T47D (cell line): ENCODE measurements around the gene NDST4.

ENCODE experiments used
- DNase-seq, 2 experiments: peaks; one replicate each; pipeline versions ENCODE4 v3.0.0 to v3.0.0-alpha.2; 2011 to 2012; ENCODE audit warnings: low read depth in 1 of 2, low spot score in 1 of 2
- JUND ChIP-seq: IDR thresholded peaks from 2 replicates; pipeline ENCODE4 v1.6.1; 2012; ENCODE audit warnings: low read depth
- in situ Hi-C: cut with HindIII; loops from 2 replicates; pipeline ENCODE4 v1.10.0; 2016; ENCODE audit warnings: low sequenced_read_pairs, low pct_unique_long_range_greater_than_20kb

NDST4 gene

DNA sequence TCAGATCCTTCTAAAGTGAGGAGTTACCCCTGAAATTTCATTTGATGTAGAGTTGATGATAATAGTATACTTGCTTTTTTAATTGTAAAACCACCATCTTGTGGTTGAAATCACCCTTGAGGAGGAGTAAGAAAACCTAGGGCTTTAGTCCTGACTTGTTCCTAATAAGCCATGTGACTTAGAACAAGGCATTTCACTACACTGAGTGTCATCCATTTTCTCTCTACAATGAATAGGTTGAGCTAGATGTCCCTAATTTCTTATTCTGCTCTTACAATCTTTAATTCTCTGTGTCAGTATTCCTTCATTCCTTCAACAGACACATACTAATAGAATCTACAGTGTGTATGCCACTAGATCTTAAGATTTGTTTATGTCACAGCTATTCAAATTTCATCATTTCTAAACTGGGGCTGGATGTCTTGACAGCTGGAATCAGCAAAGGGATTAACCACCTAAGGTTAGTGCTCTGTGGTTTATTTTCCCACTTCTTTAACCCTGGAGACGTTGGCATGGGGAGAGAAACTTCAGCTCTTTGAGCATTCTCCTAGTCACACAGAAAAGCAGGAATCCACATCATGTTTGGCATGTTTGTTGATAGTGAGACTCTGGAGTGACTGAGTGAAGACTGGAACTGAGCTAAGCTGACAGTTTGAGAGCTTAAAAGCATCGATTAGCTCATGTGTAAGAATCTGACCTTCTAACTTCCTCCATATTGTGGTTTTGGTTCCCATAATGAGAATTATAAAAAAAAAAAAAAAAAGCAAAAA, 246.3 kb downstream of the NDST4 start:
- in situ Hi-C loops = no loop called here
- DNase-seq = no peak

DNA sequence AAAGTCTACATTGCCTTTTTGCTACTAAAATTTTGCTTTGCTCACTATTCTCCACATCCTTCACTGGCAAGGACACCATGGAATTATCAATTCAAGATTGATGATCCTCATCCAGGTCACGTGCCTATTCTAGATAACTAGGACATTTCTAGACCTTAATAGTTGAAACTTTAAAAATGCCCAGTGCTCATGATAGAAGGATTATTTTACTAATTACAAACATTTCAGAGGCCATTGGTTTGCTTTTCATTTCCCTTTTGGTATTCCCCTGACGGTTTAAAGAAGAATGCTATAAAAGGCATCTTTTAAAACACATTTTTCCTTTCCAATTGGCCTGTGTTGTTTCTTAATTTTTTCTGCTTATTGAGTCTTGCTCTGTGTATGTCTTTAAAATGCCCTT, 249.4 kb downstream of the NDST4 start:
- in situ Hi-C loops = no loop called here
- DNase-seq = no peak
- TF ChIP-seq JUND = no peak

More for the DNA sequence above, 246.3 kb downstream of the NDST4 start:
- no peak for TF ChIP-seq JUND

DNA sequence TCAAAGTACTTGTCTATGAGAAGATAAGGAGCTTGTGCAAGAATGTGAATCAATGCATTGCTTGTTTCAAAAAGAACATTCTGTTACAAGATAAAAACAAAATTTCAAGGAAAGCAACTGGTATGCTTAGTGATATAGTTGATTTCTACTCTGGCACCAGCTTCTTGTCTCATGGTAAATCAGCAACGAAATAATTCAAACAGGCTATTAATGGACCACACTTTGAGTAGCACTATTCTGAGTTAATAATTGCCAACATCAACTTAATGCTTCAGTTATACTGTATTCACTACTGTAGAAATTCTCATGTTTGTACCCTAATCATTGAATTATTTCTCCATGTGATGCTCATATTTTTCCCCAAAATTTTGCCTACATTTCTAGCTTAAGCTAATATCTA, 252.6 kb downstream of the NDST4 start:
- in situ Hi-C loops = no loop called here

DNA sequence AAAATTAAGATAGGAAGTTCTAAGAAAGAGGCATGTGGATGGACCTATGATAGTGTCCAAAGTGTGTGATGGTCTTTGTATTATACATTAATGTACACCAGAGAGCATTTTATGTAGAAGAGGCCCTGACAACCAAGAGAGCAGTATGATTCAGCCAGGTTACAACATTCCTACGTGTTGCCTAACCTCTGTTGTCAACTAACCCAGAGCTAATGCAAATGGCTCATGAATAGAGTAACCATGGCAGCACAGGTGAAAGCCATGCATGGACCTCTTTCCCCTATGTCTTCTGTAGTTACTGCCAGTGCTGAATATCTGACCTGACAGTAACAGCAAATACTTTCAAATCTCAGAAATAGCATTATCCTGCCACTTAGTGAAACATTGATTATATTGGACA, 255.6 kb downstream of the NDST4 start:
- DNase-seq = no peak
- in situ Hi-C loops = no loop called here
- no peak for TF ChIP-seq JUND

More for the DNA sequence above, 252.6 kb downstream of the NDST4 start:
- no peak for TF ChIP-seq JUND
- no peak for DNase-seq

DNA sequence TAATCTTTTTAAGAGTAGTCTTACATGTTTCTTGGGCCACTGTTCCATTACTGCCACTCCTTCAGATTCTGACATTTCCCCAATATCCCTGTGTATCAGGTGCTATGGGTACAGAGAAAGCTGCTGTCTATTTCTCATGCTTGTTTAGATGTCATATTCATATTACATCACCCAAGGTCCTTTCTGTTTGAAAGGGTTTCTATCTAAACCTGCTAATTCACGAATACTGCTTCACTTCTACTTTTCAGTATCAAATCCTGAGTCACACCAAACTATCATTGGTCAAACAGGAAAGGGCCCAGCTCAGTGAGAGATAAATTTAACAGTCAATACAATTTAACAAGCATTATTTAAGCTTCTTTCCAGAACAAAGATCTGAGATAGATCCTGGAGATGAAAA, 273.4 kb downstream of the NDST4 start:
- in situ Hi-C loops = no loop called here
- TF ChIP-seq JUND = no peak
- no peak for DNase-seq

DNA sequence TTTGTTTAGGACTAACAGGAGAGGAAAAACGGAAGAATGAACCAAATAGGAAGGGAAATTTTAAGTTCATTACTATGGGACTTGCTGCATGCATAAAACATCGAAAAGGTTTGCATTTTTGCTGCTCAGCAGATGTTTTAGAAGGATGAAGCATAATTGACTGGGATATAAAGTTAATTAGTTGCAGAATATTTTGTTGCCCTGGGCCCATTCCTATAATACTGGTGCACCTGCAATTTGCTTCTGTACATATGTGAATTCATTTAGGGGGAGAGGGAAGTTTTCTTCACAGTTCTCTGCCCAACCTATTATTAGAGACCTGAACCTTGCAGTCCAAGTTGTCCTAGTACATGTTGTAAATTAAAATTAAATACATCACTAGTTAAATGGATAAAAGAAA, 282.8 kb downstream of the NDST4 start:
- no peak for DNase-seq
- in situ Hi-C loops = no loop called here
- TF ChIP-seq JUND = no peak

DNA sequence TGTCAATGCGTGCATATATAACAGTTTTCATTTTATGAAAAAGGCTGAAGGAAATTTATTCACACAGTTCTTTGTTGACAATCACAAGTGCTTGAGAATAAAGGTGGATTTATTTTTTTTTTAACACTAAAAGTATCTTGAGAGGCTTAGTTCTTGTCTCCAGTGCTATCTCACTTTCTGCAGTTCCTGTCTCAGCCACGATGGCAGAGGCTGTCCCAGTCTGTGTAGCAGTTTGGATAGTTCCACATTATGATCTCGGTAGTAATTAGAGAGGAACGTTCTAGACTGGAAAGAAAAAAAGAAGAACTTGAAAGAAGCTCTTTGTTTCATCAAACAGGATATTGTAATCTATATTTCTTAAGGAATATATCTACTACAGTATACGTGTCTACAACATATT, 285.8 kb downstream of the NDST4 start:
- in situ Hi-C loops = no loop called here
- DNase-seq = no peak

DNA sequence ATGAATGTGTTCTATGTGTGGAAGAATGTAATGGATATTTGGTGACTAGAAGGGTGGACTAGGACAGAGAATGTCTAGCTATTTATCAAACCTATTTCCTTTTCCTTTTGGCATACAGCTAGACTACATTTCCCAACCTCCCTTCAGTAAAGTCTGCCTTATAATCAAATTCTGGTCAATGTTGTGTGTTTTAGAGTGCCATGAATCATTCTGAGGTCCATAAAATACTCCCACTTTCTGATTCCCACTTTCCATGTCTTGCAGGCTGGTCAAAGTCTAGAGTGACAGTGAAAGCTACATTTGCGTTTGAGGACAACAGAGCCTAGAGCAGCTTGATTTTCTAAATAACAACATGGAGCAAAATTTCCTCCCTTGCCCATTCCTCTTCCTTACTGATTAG, 297.7 kb downstream of the NDST4 start:
- no peak for TF ChIP-seq JUND
- in situ Hi-C loops = no loop called here
- DNase-seq = no peak

More for the DNA sequence above, 285.8 kb downstream of the NDST4 start:
- no peak for TF ChIP-seq JUND

DNA sequence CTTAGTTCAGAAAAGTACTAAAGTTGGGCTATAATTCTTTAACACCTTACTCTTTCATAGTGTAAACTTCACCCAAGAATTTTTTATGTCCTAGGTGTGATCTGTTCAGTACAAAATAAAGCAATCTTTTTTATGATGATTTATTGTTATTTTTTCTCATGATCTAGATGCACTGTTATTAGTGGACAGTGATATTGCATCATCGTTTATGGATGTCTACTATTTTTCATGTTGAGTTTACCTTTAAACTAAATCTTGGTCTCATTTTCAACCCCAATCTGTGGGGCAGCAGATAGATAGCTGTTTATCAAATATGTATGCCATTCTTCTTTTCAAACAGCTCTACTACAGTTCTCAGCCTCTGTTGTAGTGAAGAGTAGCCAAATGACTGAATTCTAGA, 299.5 kb downstream of the NDST4 start:
- no peak for DNase-seq
- in situ Hi-C loops = no loop called here
- no peak for TF ChIP-seq JUND

DNA sequence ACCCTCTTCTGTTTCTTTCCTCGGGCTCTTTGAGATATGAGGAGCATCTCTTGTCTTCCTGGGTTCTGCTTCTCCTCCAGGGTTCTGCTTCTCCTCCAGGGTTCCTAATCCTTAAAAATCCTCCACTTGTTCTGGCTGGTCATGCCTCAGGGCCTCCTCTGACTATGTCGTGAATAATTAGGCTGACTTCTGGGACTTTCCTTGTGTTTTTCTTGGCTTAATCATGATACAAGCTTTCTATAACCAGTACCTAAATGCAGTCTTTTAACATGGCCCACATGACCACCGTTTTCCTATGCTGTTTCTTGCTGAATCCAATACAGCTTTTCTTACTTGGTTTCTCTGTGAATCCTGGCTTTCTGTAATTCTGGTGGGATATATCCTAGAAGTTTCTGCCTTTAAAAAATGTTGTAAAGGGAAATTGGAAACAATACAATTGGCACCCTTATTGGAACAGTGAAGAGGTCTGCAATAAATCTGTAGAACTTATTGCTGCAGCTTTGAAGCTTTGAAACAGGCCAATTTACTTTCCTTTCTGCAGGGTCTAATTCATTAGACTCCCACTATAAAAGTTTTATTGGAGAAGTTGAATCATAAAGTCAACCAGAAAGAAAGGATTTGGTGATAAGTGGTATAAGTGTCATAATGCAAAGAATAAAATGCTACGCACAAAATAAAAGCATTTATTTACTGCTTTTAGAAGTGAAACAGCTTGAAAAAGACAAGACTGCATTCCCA, 301.7 kb downstream of the NDST4 start:
- in situ Hi-C loops = no loop called here
- TF ChIP-seq JUND = no peak
- no peak for DNase-seq

DNA sequence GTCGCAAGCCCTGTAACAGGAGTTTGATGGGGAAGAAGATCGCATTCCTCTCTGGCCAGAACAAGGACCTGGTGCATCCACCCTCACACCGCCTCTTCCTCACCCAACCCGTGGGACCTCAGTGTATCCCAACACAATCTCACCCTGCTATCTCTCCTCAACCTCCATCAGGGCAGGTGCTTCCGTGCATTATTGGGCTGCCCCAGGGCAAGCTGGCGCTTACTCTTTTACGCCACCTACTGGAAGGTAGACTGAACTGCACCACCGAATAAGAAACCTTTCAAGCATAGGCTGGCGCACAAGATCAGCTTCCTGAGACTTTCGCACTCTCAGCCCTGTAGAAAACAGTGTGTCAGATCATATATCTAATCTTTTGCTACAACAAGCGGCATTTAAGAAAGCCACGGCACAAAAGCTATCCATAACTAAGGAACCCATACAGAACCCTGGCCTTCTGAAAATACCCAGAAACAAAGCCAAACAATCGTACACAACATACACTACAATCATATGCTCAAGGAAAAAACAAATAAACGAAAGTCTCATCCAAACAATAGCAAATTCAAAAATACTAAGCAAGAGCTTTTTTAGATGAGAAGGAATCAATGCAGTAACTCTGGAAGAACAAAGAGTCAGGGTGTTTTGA, 305.5 kb downstream of the NDST4 start:
- in situ Hi-C loops = no loop called here
- peak in 1 of 2 experiments; percentile 62 for DNase-seq

DNA sequence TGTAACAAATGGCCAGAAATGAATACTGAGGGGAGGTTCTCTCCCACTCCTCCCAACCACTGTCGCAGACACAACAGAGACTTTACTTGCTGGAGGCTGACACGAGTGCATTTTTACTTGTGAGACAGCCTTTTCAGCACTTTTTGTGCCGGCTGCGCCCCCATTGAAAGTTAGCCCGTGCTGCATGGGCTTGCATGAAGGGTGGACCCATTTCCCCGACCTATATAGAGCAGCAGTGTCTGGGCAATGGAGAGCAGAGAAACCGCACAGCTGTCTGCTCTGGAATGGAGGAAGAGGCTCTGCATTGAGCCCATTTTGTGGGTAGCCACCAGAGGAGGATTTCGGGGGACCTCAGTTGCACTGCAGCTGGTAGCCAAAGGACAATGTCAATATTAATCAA, 306.1 kb downstream of the NDST4 start:
- no peak for DNase-seq
- no peak for TF ChIP-seq JUND
- in situ Hi-C loops = no loop called here

More for the DNA sequence above, 305.5 kb downstream of the NDST4 start:
- no peak for TF ChIP-seq JUND

DNA sequence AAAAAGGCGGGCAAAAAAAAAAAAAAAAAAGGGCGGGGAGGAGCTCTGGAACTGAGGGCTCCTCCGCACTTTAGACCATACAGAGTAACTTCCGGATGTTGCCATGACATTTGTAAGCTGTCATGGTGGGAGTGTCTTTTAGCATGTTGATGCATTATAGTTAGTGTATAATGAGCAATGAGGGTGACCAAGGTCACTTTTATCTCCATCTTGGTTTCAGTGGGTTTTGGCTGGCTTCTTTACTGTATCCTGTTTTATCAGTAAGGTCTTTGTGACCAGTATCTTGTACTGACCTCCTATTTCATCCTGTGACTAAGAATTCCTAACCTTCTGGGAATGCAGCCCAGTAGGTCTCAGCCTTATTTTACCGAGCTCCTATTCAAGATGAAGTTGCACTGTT, 321.4 kb downstream of the NDST4 start:
- in situ Hi-C loops = no loop called here
- no peak for TF ChIP-seq JUND
- no peak for DNase-seq
